Activated naive CD8-positive, alpha-beta T cell treated with anti-CD3 and anti-CD28 coated beads for 36 hours (primary cell): ENCODE data around the gene FUT3. TPM values are rescaled to one million over a fixed set of nuclear protein-coding genes. Genes with fewer than 3 reads are reported as not detected.

Experiments
- DNase-seq: peaks from one replicate; pipeline ENCODE4 v3.0.0; 2021
- H3K27ac Mint-ChIP-seq: one replicate; pipeline ENCODE4 v1.8.0; 2022; ENCODE audit warnings: mild to moderate bottlenecking, moderate library complexity, mixed read lengths
- H3K27me3 Mint-ChIP-seq: one replicate; pipeline ENCODE4 v1.8.0; 2022; ENCODE audit warnings: mild to moderate bottlenecking, mixed read lengths
- H3K36me3 Mint-ChIP-seq: one replicate; pipeline ENCODE4 v1.8.0; 2021; ENCODE audit warnings: mild to moderate bottlenecking, mixed read lengths
- H3K4me1 Mint-ChIP-seq: one replicate; pipeline ENCODE4 v1.8.0; 2021; ENCODE audit warnings: mixed read lengths
- H3K4me3 Mint-ChIP-seq: one replicate; pipeline ENCODE4 v1.8.0; 2022; ENCODE audit warnings: mild to moderate bottlenecking, moderate library complexity, mixed read lengths
- H3K9me3 Mint-ChIP-seq: one replicate; pipeline ENCODE4 v1.8.0; 2022; ENCODE audit warnings: mixed read lengths
- total RNA-seq, 2 experiments: library from RNA; stranded (reverse); gene quantifications; one replicate each; pipeline ENCODE4 v1.2.3, GENCODE V29; 2021

Gene FUT3
- total RNA-seq, 2 experiments from 2014 or later, result not detected

- H3K9me3 Mint-ChIP-seq, result no peaks in the 10 kb centered on the region
- H3K36me3 Mint-ChIP-seq, result no peaks in the 10 kb centered on the region
- H3K27me3 Mint-ChIP-seq, result no peaks in the 10 kb centered on the region
- peak overlapping the region; percentile 83 for H3K27ac Mint-ChIP-seq
- peak; percentile 42 for DNase-seq
- H3K4me1 Mint-ChIP-seq, result peaks cover 13% of the 10 kb centered on the region
- peak overlapping the region; percentile 83 for H3K4me3 Mint-ChIP-seq
Measured at GRCh38 chr19:5826531-5827341, 24.5 kb downstream of the FUT3 start.

GRCh38 chr19:5825178-5825577 is 26.1 kb downstream of the FUT3 start:
- H3K27ac Mint-ChIP-seq, result no peak overlapping the region
- H3K9me3 Mint-ChIP-seq, result no peaks in the 10 kb centered on the region
- no peak for DNase-seq
- no peaks in the 10 kb centered on the region for H3K36me3 Mint-ChIP-seq
- peaks cover 13% of the 10 kb centered on the region for H3K4me1 Mint-ChIP-seq
- H3K27me3 Mint-ChIP-seq, result no peaks in the 10 kb centered on the region
- no peak overlapping the region for H3K4me3 Mint-ChIP-seq

- no peaks in the 10 kb centered on the region for H3K27me3 Mint-ChIP-seq
- H3K9me3 Mint-ChIP-seq, result no peaks in the 10 kb centered on the region
- H3K4me1 Mint-ChIP-seq, result peaks cover 13% of the 10 kb centered on the region
- no peak overlapping the region for H3K27ac Mint-ChIP-seq
- no peak for DNase-seq
- H3K4me3 Mint-ChIP-seq, result no peak overlapping the region
- no peaks in the 10 kb centered on the region for H3K36me3 Mint-ChIP-seq
Measured at GRCh38 chr19:5824751-5825150, 26.5 kb downstream of the FUT3 start.

GRCh38 chr19:5823579-5824281 is 27.5 kb downstream of the FUT3 start:
- Mint-ChIP-seq H3K4me1 (peaks cover 11% of the 10 kb centered on the region), H3K27ac (no peak overlapping the region), H3K27me3 (no peaks in the 10 kb centered on the region), H3K4me3 (no peak overlapping the region), H3K9me3 (no peaks in the 10 kb centered on the region), H3K36me3 (no peaks in the 10 kb centered on the region)
- no peak for DNase-seq

- no peaks in the 10 kb centered on the region for H3K9me3 Mint-ChIP-seq
Measured at GRCh38 chr19:5822181-5822844, 28.9 kb downstream of the FUT3 start.

GRCh38 chr19:5821521-5822180 is 29.6 kb downstream of the FUT3 start:
- no peaks in the 10 kb centered on the region for H3K9me3 Mint-ChIP-seq
- DNase-seq, result no peak
- no peaks in the 10 kb centered on the region for H3K27me3 Mint-ChIP-seq
- H3K27ac Mint-ChIP-seq, result no peak overlapping the region
- no peak overlapping the region for H3K4me3 Mint-ChIP-seq
- no peaks in the 10 kb centered on the region for H3K36me3 Mint-ChIP-seq
- peaks cover under 1% of the 10 kb centered on the region for H3K4me1 Mint-ChIP-seq

More at GRCh38 chr19:5822181-5822844, 28.9 kb downstream of the FUT3 start:
- no peak overlapping the region for H3K4me3 Mint-ChIP-seq
- H3K4me1 Mint-ChIP-seq, result peaks cover 7% of the 10 kb centered on the region
- H3K27me3 Mint-ChIP-seq, result no peaks in the 10 kb centered on the region
- H3K36me3 Mint-ChIP-seq, result no peaks in the 10 kb centered on the region
- no peak overlapping the region for H3K27ac Mint-ChIP-seq
- DNase-seq, result no peak

GRCh38 chr19:5820785-5821184 is 30.5 kb downstream of the FUT3 start:
- Mint-ChIP-seq H3K4me3 (no peak overlapping the region), H3K36me3 (no peaks in the 10 kb centered on the region), H3K9me3 (no peaks in the 10 kb centered on the region), H3K27me3 (peaks cover 4% of the 10 kb centered on the region), H3K4me1 (no peaks in the 10 kb centered on the region), H3K27ac (no peak overlapping the region)
- no peak for DNase-seq

GRCh38 chr19:5818594-5818993 is 32.7 kb downstream of the FUT3 start:
- Mint-ChIP-seq H3K4me1 (no peaks in the 10 kb centered on the region), H3K4me3 (no peak overlapping the region), H3K27ac (no peak overlapping the region), H3K9me3 (no peaks in the 10 kb centered on the region), H3K27me3 (peaks cover 4% of the 10 kb centered on the region), H3K36me3 (no peaks in the 10 kb centered on the region)
- DNase-seq, result no peak

GRCh38 chr19:5817218-5817617 is 34.0 kb downstream of the FUT3 start:
- peaks cover 4% of the 10 kb centered on the region for H3K27me3 Mint-ChIP-seq

GRCh38 chr19:5814852-5815246 is 36.4 kb downstream of the FUT3 start:
- H3K9me3 Mint-ChIP-seq, result no peaks in the 10 kb centered on the region
- DNase-seq, result no peak
- H3K36me3 Mint-ChIP-seq, result no peaks in the 10 kb centered on the region
- no peak overlapping the region for H3K27ac Mint-ChIP-seq
- no peak overlapping the region for H3K4me3 Mint-ChIP-seq
- peaks cover 4% of the 10 kb centered on the region for H3K27me3 Mint-ChIP-seq
- H3K4me1 Mint-ChIP-seq, result no peaks in the 10 kb centered on the region

More at GRCh38 chr19:5817218-5817617, 34.0 kb downstream of the FUT3 start:
- no peak overlapping the region for H3K4me3 Mint-ChIP-seq
- no peaks in the 10 kb centered on the region for H3K4me1 Mint-ChIP-seq
- no peak overlapping the region for H3K27ac Mint-ChIP-seq
- no peaks in the 10 kb centered on the region for H3K9me3 Mint-ChIP-seq
- no peak for DNase-seq
- H3K36me3 Mint-ChIP-seq, result no peaks in the 10 kb centered on the region

GRCh38 chr19:5814123-5814851 is 37.0 kb downstream of the FUT3 start:
- H3K4me1 Mint-ChIP-seq, result no peaks in the 10 kb centered on the region
- H3K36me3 Mint-ChIP-seq, result no peaks in the 10 kb centered on the region
- H3K4me3 Mint-ChIP-seq, result no peak overlapping the region
- H3K27me3 Mint-ChIP-seq, result peaks cover 4% of the 10 kb centered on the region
- no peak overlapping the region for H3K27ac Mint-ChIP-seq
- no peak for DNase-seq
- H3K9me3 Mint-ChIP-seq, result no peaks in the 10 kb centered on the region

GRCh38 chr19:5811117-5811516 is 40.1 kb downstream of the FUT3 start:
- Mint-ChIP-seq H3K4me1 (no peaks in the 10 kb centered on the region), H3K4me3 (no peak overlapping the region), H3K9me3 (no peaks in the 10 kb centered on the region), H3K36me3 (no peaks in the 10 kb centered on the region), H3K27ac (no peak overlapping the region), H3K27me3 (peaks cover under 1% of the 10 kb centered on the region)
- no peak for DNase-seq

GRCh38 chr19:5809469-5809868 is 41.8 kb downstream of the FUT3 start:
- no peak overlapping the region for H3K27ac Mint-ChIP-seq

GRCh38 chr19:5809053-5809452 is 42.2 kb downstream of the FUT3 start:
- Mint-ChIP-seq H3K36me3 (no peaks in the 10 kb centered on the region), H3K27me3 (peaks cover 10% of the 10 kb centered on the region), H3K27ac (no peak overlapping the region), H3K4me3 (no peak overlapping the region), H3K4me1 (peaks cover 3% of the 10 kb centered on the region), H3K9me3 (no peaks in the 10 kb centered on the region)
- DNase-seq, result no peak

More at GRCh38 chr19:5809469-5809868, 41.8 kb downstream of the FUT3 start:
- H3K4me1 Mint-ChIP-seq, result no peaks in the 10 kb centered on the region
- no peak for DNase-seq
- no peaks in the 10 kb centered on the region for H3K36me3 Mint-ChIP-seq
- H3K4me3 Mint-ChIP-seq, result no peak overlapping the region
- H3K9me3 Mint-ChIP-seq, result no peaks in the 10 kb centered on the region
- H3K27me3 Mint-ChIP-seq, result peaks cover 6% of the 10 kb centered on the region
